GM18505 (cell line): ENCODE data around the gene PEX12.
A peak's percentile ranks its signal among the peaks of the same experiment; 100 is the strongest.
"Not testable (repeated sequence)": the region's sequence is repeated elsewhere in the genome, so short reads cannot be mapped to it uniquely, and the experiment has no call there.

Source experiments
- ATAC-seq: cut with Tn5 transposase; IDR thresholded peaks from one replicate; pipeline ENCODE4 v1.9.1; 2021; ENCODE audit not compliant: unreplicated experiment
- POLR2A ChIP-seq: IDR thresholded peaks from 4 replicates; pipeline ENCODE4 v1.6.1; 2011; ENCODE audit warnings: borderline replicate concordance; ENCODE audit not compliant: insufficient read depth, insufficient read length; ENCODE audit errors: extremely low read depth

Gene PEX12

DNA sequence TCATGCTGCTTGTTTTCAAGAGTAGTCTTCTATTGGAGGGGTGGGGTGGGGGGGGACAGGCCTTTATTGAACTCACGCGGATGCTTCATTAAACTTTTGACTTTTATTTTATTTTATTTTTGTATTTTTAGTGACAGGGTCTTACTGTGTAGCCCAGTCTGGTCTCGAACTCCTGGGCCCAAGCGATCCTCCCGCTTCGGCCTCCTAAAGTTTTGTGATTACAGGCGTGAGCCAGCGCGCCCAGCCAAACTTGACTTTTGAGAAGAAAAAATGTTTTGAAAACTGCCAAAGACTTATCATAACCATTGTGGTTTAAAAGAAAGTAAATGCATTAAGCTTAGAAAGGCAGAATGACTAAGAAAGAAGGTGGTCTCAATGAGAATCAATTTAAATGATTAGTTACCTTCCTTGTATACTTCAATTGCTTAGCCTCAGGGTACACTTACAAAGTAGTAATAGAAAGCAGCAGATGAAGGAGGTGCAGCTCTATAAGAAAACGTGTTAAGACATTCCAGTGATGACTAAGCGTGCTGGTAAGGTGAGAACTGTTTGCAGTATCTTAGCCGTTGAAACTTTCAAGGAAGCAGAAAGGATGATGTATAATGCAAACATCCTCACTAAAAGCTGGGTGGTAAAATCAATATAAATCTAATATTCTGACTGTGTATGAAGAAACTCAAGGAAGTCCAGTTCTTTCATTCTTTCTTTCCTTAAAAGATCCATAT lies 10.0 kb upstream of the PEX12 start:
- no peak for ATAC-seq
- no peak for TF ChIP-seq POLR2A

DNA sequence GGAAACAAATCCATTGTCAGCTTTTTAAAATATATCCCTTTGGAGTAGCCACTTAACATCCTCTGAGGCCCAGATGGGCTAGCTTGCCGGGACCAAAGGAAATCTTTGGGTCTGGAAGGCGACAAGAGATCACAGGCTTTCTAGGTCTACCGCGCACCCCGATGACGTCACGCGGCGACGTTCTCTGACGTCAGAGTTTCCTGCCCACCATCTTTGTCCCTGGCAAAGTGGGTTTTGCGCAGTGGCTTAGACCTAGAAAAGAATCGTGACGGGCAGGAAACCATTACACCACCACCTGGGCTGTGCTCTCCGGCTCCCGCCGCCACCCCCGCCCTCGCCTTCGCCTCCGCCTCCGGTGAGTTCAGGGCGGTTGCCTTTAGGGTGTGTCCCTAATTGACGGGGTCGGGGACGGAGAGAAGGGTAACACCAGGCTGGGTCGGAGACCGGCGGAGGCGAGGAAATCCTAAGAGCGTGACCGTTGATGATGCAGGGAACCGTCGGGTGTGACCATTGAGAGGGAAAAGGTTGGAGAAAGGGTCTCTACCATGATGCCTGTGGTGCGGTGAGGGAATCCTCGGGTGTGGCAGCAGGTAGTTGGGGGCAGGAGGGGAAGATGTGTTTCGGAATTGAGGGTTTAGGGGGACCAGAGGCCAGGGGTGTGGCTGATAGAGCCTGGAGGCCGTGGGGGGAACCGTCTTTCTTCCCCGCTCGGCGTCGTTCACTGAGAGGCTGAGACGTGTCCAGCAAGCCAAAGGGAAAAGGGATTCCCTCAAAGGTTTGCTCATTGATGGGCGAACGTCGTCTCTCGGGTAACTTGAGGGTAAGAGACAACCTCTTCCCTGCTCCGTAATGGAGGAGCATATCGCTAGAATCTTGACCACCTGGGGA lies 8.9 kb upstream of the PEX12 start, which contains the start of gene AP2B1:
AP2B1 (plus strand) TSS at position 249 of the 888 bp plus-strand sequence. CDS start 6,709 bp downstream, outside the sequence.
- TF ChIP-seq POLR2A, result peak; percentile 74
- peak; percentile 82 for ATAC-seq

DNA sequence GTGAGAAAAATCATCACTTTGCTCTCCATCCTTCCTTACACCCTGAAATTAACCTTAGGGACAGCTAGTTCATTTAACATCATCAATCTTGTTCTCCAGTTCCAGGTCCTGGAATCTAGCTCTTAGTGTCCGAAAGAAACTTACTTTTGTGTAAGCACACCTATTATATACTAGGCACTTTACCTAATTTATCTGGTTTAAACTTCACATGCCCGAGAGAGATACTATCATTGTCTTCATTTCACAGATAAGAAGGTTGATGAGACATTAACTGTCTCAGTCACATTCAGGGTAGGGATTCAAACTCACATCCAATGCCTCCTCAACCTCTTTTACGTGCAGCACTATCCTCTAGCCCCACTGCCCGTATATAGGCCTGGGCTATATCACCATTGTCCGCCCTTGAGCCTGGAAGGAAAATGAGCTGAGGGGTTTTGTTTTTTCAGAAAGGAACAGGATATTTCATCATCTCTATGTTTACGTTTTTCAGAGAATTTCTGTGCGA lies 8.2 kb upstream of the PEX12 start:
- no peak for TF ChIP-seq POLR2A
- no peak for ATAC-seq

DNA sequence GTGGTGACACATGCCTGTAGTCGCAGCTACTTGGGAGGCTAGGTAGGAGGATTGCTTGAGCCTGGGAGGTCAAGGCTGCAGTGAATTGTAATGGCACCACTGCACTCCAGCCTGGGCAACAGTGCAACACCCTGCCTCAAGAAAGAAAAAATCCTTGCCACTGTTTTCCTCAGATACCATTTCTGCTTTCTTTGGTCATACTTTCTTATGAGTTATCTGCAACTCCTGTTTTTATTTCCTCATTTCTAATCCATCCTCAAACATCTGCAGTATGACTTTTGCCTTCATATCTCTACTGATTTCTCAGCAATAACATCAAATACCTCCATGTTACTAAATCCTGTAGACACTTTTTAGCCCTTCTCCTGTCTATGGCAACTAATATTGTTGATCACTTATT lies 5.7 kb upstream of the PEX12 start:
- no peak for TF ChIP-seq POLR2A
- no peak for ATAC-seq

DNA sequence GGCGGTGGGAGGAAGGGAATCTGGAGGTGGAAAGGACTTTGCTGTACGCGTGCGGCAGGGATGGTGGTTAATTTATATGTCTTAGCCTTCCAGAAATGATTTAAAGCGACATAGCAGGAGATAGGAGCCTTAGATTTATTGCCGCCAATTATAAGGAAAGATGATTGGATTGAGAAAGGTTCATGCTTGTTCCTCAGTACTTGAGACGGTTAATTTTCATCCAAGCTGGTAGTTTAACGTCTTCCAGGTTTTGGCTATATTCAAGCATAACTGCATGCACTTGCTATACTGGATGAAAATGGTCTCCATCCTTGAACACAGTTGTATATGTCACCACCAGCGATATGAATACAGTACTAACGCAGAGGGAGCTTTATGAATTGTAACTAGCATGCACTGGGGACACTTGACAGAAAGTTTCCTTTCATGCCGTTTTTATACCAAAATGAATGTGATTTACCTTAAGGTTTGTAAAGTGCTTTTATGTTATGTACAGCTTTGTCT lies 610 bp upstream of the PEX12 start:
- no peak for TF ChIP-seq POLR2A
- no peak for ATAC-seq

DNA sequence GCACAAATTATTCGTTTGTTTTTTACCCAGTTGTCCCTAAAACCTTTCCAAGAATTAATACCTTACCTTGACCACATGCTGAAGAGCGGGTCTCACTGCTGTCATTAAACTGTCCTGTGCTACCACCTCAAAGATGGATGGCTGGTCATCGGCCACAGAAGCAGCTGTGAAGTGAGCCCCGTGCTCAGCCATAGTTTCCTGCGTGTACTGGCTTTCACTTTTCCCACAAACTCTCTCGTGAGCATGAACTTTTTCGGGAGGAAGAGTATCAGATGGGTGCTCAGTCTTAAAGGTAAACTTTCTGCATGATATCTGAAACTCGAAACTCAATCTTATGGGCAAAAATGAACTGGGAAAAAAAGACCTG lies 558 bp downstream of the PEX12 start:
- no peak for TF ChIP-seq POLR2A
- ATAC-seq, result no peak

DNA sequence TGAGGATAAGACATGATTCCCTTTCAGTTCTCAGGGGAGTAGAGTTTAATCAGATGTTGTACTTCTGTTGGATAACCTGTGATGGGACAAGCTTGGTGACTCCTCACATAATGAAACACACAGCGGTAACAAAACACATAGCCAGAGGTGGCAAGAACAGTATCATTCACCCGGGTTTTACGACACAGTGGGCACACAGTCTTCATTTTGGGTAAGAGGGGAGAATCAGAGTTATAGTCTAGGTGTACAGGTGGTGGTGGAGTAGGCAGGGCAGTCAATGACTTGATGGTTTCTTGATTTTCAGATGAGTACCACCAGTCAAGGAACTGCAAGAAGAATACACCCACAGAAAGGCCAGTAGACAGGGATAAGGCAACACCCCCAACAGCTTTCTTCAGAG lies 2.6 kb downstream of the PEX12 start:
- ATAC-seq, result no peak
- TF ChIP-seq POLR2A, result no peak

DNA sequence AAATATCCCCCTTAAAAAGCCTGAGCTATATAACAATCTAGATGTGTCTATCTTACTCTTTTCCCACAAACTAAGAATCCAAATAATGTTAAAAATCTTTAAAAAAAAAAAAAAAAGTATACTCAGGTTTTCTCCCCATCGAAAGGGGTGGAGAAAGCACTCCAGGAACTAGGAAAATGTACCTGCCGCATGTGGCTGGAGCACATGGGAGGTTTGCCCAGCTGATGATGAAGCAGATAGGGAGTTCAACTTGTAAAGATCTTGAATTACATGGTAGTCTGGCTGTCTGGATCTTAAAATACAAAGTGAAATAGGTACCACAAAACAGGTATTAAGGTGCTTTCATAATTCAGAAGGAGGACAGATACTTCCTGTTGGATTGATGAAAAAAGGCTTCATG lies 9.0 kb downstream of the PEX12 start:
- ATAC-seq, result no peak
- no peak for TF ChIP-seq POLR2A

DNA sequence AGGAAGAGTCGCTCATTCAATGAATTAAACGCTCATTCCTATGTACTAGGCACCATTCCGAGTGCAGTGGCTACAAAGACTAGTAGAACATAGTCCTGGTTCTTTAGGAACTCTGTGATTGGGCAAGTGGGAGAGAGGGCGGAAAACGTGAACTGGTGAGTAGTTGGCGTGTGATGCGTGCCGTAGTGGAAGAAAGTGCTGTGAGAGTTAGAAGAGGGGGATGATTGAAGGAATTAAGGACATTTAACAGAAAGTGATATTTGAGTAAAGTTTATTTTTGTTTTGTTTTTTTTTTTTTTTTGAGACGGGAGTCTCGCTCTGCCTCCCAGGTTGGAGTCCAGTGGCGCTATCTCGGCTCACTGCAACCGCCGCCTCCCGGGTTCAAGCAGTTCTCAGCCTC lies 9.8 kb downstream of the PEX12 start:
- TF ChIP-seq POLR2A, result no peak
- ATAC-seq, result no peak

DNA sequence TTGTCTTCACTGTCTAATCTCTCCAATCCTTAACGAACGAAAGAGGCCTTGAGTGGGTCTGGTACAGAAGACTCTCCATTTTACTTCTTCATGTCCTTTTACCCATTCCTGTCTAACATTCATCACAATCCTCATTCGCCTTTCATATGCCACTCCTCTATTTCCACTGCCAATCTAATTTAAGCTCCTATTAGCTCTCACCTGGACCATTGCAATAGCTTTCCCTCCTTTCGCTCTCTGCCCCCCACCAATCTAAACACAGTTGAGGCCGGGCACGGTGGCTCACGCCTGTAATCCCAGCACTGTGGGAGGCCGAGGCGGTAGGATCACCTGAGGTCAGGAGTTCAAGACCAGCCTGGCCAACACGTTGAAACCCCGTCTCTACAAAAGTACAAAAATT lies 11.4 kb downstream of the PEX12 start:
- TF ChIP-seq POLR2A, result no peak
- no peak for ATAC-seq

DNA sequence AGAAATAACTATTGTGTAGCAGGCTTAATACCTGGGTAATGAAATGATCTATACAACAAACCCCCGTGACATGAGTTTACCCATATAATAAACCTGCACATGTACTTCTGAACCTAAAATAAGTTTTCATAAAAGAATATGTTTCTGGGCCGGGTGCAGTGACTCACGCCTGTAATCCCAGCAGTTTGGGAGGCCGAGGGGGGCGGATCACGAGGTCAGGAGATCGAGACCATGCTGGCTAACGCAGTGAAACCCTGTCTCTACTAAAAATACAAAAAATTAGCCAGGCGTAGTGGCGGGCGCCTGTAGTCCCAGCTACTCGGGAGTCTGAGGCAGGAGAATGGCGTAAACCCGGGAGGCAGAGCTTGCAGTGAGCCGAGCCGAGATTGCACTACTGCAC lies 15.2 kb downstream of the PEX12 start:
- not testable (repeated sequence) for ATAC-seq

DNA sequence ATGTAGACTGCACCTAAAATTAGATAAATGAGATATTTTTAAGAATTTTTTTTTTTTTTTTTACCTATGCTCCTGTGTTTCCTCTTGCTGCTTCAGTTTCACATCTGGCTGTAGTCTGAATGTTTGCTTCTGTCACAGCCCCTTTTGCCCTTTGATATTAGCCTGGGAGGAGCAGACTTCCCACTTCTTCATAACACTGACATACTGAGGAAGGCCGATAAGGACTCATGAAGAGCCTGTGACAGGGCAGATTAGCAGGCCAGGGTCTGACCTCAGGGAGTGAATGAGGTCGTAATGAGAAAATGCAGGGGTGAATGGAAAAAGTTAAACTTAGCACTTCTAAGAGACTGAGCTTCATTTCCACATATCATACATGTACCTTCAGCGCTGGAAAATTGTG lies 17.7 kb downstream of the PEX12 start, which contains the start of gene SLFN14:
SLFN14 (minus strand) TSS at position 117 of the 400 bp plus-strand sequence. CDS start 2,757 bp downstream, outside the sequence.
- ATAC-seq, result no peak
- no peak for TF ChIP-seq POLR2A

DNA sequence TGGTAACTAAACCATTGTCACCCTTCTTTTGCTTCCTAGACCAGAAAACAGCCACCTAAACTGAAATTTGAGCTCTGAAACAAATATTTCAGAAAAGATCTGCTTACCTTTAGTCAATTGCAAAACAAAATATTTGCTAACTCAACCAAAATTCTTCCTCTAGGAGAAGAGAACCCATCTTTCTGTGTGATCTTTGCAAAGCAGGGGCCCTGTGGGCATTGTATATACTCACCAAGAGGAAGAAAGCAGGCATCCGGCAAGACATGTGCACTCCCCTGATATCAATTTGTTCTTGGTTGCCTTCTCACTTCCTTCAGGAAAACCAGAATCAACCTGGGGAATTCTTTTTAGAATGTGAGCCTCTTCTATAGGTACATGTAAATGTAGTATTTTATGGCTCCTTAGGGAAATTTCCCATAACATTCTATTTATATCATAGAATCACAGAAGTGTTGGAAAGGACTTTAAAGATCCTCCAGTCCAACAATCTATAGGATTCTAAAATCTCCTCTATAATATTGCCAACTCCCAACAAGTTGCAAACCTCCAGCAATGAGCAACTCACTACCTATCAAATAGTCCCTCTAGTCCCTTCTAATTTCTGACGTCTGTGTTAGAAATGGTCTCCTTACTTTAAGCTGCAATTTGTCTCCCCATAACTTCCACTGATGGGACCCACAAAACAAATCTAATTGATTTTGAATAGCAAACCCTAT lies 18.7 kb downstream of the PEX12 start:
- ATAC-seq, result no peak
- no peak for TF ChIP-seq POLR2A
